D341Med (cell line): ENCODE results near the gene SGF29.
"Not testable (repeated sequence)": the region's sequence is repeated elsewhere in the genome, so short reads cannot be mapped to it uniquely, and the experiment has no call there.

Source experiments
- DNase-seq: peaks from one replicate; pipeline ENCODE4 v3.0.0; 2012; ENCODE audit warnings: low spot score

Gene SGF29

GRCh38 chr16:28553776-28554633 is at the start of gene SGF29:
TSS of gene SGF29 (plus strand) at chr16:28553920. CDS start at chr16:28581070, 27,150 bp downstream.
- DNase-seq, result peak; percentile 99

- DNase-seq, result no peak
Observed at GRCh38 chr16:28504707-28505404, 48.9 kb upstream of the SGF29 start.

- DNase-seq, result no peak
Observed at GRCh38 chr16:28505489-28506137, 48.1 kb upstream of the SGF29 start.

- DNase-seq, result no peak
Observed at GRCh38 chr16:28511031-28511430, 42.7 kb upstream of the SGF29 start.

- DNase-seq, result no peak
Observed at GRCh38 chr16:28511801-28512789, 41.6 kb upstream of the SGF29 start.

- DNase-seq, result no peak
Observed at GRCh38 chr16:28513484-28514181, 40.1 kb upstream of the SGF29 start.

- DNase-seq, result no peak
Observed at GRCh38 chr16:28514246-28514645, 39.5 kb upstream of the SGF29 start.

- DNase-seq, result no peak
Observed at GRCh38 chr16:28520672-28521071, 33.0 kb upstream of the SGF29 start.

- no peak for DNase-seq
Observed at GRCh38 chr16:28521436-28521835, 32.3 kb upstream of the SGF29 start.

GRCh38 chr16:28522792-28523191 is 30.9 kb upstream of the SGF29 start:
- no peak for DNase-seq

GRCh38 chr16:28524681-28525171 is 29.0 kb upstream of the SGF29 start:
- DNase-seq, result no peak

GRCh38 chr16:28526201-28527099 is 27.3 kb upstream of the SGF29 start:
- DNase-seq, result no peak

GRCh38 chr16:28527100-28527785 is 26.5 kb upstream of the SGF29 start:
- not testable (repeated sequence) for DNase-seq

GRCh38 chr16:28527985-28528384 is 25.7 kb upstream of the SGF29 start:
- no peak for DNase-seq

- DNase-seq, result no peak
Observed at GRCh38 chr16:28528463-28528867, 25.3 kb upstream of the SGF29 start.

- DNase-seq, result no peak
Observed at GRCh38 chr16:28529124-28529523, 24.6 kb upstream of the SGF29 start.

- no peak for DNase-seq
Observed at GRCh38 chr16:28531777-28532744, 21.7 kb upstream of the SGF29 start.
